ENCODE results near the gene SLC25A47. TPM values are rescaled to one million over a fixed set of nuclear protein-coding genes. Genes with fewer than 3 reads are reported as not detected.

The SLC25A47 gene
- total and polyA plus RNA-seq, 3 donors from 2014 or later = 0.37 to 0.87 (median 0.78) TPM

DNA sequence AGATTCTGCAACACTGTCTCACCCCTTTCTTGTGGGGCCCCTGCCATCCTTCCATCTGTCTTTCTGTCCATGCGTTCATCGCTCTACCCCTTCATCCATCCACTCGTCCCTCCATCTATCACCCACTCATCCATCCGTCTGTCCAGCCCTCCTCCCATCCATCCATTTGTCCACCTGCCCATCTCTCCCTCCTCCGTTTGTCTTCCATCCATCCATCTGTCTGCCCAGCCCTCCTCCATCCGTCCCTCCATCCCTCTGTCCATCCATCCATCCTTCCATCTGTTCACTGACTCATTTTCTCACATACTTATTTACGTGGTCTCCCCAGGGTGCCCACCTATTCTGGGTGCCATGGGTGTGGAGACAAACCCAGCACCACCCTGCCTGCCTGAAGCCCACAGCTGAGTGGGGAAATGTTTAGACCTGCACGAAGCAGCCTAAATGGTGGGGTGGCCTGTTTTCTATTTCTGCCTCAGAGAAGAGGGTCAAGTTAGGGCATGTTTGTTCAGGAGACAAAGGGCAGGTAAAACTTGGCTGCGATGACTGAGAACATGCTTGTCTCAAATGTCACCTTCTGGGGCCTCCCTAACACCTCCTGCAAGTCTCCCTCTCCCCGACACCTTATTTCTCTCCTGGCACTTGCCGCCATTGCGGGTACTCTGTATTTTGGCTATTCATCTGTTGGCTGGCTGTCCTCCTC, 2.8 kb upstream of the SLC25A47 start:
- no peak overlapping the region for H3K4me3 ChIP-seq
- H3K9me3 ChIP-seq = no peaks in the 10 kb centered on the region
- no peaks in the 10 kb centered on the region for H3K36me3 ChIP-seq (ENCODE audit: low read depth, missing control alignments)
- no peaks in the 10 kb centered on the region for H3K4me1 ChIP-seq
- no peaks in the 10 kb centered on the region for H3K27me3 ChIP-seq
- intact Hi-C loops (cut with DNase I; ENCODE audit: low total_unique reads) = no loop called here
- DNase-seq = no peak
- 92 to 96% methylated on average over 12 of the region's 12 CpGs for WGBS, 2 donors
- no peak overlapping the region for H3K27ac ChIP-seq
- TF ChIP-seq POLR2A (IDR thresholded peaks at IDR 0.05) = no peak
- TF ChIP-seq, protein P1, sequence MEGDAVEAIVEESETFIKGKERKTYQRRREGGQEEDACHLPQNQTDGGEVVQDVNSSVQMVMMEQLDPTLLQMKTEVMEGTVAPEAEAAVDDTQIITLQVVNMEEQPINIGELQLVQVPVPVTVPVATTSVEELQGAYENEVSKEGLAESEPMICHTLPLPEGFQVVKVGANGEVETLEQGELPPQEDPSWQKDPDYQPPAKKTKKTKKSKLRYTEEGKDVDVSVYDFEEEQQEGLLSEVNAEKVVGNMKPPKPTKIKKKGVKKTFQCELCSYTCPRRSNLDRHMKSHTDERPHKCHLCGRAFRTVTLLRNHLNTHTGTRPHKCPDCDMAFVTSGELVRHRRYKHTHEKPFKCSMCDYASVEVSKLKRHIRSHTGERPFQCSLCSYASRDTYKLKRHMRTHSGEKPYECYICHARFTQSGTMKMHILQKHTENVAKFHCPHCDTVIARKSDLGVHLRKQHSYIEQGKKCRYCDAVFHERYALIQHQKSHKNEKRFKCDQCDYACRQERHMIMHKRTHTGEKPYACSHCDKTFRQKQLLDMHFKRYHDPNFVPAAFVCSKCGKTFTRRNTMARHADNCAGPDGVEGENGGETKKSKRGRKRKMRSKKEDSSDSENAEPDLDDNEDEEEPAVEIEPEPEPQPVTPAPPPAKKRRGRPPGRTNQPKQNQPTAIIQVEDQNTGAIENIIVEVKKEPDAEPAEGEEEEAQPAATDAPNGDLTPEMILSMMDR (IDR thresholded peaks at IDR 0.05) = no peak

DNA sequence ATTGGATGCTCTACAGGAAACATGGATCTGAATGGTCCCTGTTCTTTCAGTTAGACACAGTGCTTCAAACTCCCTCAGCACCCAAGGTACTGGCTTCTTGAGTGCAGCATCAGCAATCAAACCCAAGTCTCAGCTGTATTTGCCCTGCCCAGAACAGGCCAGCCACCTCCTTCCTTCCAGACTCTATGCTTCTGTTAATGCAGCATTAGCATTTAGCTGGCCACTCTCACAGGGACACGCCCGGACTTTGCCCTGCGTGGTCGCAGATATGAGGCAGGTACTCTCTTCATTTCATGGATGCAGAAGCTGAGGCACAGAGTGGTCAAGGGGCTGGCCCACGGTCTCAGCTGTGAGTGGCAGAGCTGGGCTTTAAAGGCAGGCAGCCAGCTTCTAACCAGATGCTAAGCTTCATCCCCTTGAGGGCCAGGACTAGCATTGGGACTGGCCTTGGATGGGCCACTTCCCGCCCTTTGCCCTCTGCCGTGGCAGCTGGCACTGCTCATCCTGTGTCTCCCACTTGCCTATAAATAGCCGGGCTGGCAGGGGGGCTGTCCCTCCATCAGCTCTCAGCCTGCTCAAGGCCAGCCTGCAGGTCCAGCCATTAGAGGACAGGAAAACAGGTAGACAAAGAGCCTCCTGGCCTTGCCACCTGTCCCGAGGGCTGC, 1.5 kb upstream of the SLC25A47 start:
- WGBS, 2 donors = 67 to 72% methylated on average over 9 of the region's 9 CpGs
- DNase-seq = peak; percentile 59

DNA sequence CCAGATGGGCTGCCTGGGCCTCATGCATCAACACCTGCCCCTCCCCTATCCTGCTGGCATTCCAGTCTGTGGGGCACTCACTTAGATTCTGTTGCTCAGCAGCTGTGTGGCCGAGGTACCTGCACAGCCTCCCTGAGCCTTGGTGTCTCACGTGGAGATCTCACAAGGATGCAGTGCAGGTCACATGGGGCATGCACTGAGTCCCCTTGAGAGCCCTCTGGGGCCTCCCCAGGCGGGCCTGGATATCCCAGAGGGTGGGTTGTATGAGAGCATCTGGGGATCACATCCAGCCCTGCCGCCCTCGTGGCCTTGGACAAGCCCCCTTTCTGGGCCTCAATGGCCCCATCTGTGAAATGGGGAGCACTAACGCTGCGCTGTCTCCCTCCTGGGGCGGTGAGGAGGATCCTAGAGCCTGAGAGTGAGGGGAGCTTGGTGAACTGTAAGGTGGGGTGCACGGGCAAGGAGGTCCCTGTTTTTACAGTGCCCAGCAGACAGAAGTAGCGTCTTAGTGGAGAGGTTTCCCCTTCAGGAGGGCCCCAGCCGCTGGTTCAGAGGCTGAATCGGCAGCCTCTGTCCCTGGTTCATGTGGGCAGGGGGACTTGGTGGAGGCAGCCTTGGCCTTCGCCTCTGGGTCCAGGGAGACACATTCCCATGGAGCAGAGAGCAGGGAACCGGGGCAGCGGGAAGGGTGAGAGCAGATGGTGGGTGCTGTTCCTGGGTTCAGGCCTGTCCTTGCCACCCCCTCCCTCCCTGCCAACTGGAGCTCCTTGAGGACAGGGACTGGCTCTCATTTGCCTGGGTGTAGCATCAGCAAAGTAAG, 791 bp upstream of the SLC25A47 start:
- Histone ChIP-seq H3K36me3 (ENCODE audit: low read depth, missing control alignments) (no peaks in the 10 kb centered on the region), H3K4me1 (no peaks in the 10 kb centered on the region), H3K9me3 (no peaks in the 10 kb centered on the region), H3K27me3 (no peaks in the 10 kb centered on the region), H3K27ac (no peak overlapping the region), H3K4me3 (no peak overlapping the region)
- intact Hi-C loops (cut with DNase I; ENCODE audit: low total_unique reads) = no loop called here
- DNase-seq = no peak
- TF ChIP-seq, protein P1 (IDR thresholded peaks at IDR 0.05) = no peak
- no peak for TF ChIP-seq POLR2A (IDR thresholded peaks at IDR 0.05)
- 87 to 95% methylated on average over 7 to 13 of the region's 15 CpGs for WGBS, 2 donors

More for the DNA sequence above, 1.5 kb upstream of the SLC25A47 start:
- Histone ChIP-seq H3K36me3 (ENCODE audit: low read depth, missing control alignments) (no peaks in the 10 kb centered on the region), H3K9me3 (no peaks in the 10 kb centered on the region), H3K27ac (no peak overlapping the region), H3K4me3 (no peak overlapping the region), H3K4me1 (no peaks in the 10 kb centered on the region), H3K27me3 (no peaks in the 10 kb centered on the region)
- intact Hi-C loops (cut with DNase I; ENCODE audit: low total_unique reads) = no loop called here
- TF ChIP-seq, protein P1 (IDR thresholded peaks at IDR 0.05) = no peak
- no peak for TF ChIP-seq POLR2A (IDR thresholded peaks at IDR 0.05)

DNA sequence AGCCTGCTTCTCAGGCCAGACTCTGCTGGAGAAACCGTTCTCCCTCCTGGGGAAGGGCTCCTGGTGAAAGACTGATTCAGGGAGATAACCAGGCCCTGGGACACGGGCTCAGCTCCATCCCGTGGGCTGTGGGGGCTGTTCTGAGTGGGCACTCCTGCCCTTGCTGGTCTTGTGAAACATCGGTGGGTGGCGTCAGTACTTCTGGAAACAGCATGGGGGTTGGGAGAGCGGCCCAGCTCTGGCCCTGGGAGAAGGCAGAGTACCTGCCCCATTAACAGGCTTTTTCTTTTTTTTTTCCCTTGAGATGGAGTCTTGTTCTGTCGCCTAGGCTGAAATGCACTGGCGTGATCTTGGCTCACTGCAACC, 786 bp downstream of the SLC25A47 start:
- H3K4me1 ChIP-seq = no peaks in the 10 kb centered on the region
- no peak for DNase-seq
- no peaks in the 10 kb centered on the region for H3K36me3 ChIP-seq (ENCODE audit: low read depth, missing control alignments)
- H3K4me3 ChIP-seq = no peak overlapping the region
- 89 to 91% methylated on average over 8 of the region's 8 CpGs for WGBS, 2 donors
- H3K27me3 ChIP-seq = no peaks in the 10 kb centered on the region
- TF ChIP-seq, protein P1 (IDR thresholded peaks at IDR 0.05) = no peak
- no peak for TF ChIP-seq POLR2A (IDR thresholded peaks at IDR 0.05)
- no peaks in the 10 kb centered on the region for H3K9me3 ChIP-seq
- no peak overlapping the region for H3K27ac ChIP-seq
- intact Hi-C loops (cut with DNase I; ENCODE audit: low total_unique reads) = no loop called here
